PFSK-1 (cell line): ENCODE measurements around the gene INSYN1.

ENCODE experiments used
- FOXP2 ChIP-seq: optimal IDR thresholded peaks from 2 replicates; pipeline ENCODE3; 2011; ENCODE audit warnings: borderline replicate concordance, control low read depth, inconsistent platforms; ENCODE audit not compliant: insufficient read depth; ENCODE audit errors: extremely low read length, extremely low read depth
- POLR2AphosphoS5 ChIP-seq: IDR thresholded peaks from 2 replicates; pipeline ENCODE4 v1.6.1; 2012; ENCODE audit warnings: low read depth, mild to moderate bottlenecking, control low read depth, low read length, moderate library complexity
- SIN3A ChIP-seq: IDR thresholded peaks from 2 replicates; pipeline ENCODE4 v1.6.1; 2012; ENCODE audit warnings: mild to moderate bottlenecking, low read length, moderate library complexity, borderline replicate concordance; ENCODE audit not compliant: insufficient read depth
- TAF1 ChIP-seq: IDR thresholded peaks from 2 replicates; pipeline ENCODE4 v1.6.1; 2012; ENCODE audit warnings: low read length, control low read depth, borderline replicate concordance; ENCODE audit not compliant: insufficient read depth
- TF ChIP-seq, protein P1 (sequence below), 2 experiments: IDR thresholded peaks; 2 replicates each; pipeline versions ENCODE4 v1.6.1 to v1.8.0; 2011 to 2012; ENCODE audit warnings: low read depth in 2 of 2, low read length in 2 of 2, control low read depth in 1 of 2, inconsistent platforms in 1 of 2, mild to moderate bottlenecking in 1 of 2, moderate library complexity in 1 of 2; ENCODE audit not compliant: insufficient read depth in 1 of 2

DNA sequence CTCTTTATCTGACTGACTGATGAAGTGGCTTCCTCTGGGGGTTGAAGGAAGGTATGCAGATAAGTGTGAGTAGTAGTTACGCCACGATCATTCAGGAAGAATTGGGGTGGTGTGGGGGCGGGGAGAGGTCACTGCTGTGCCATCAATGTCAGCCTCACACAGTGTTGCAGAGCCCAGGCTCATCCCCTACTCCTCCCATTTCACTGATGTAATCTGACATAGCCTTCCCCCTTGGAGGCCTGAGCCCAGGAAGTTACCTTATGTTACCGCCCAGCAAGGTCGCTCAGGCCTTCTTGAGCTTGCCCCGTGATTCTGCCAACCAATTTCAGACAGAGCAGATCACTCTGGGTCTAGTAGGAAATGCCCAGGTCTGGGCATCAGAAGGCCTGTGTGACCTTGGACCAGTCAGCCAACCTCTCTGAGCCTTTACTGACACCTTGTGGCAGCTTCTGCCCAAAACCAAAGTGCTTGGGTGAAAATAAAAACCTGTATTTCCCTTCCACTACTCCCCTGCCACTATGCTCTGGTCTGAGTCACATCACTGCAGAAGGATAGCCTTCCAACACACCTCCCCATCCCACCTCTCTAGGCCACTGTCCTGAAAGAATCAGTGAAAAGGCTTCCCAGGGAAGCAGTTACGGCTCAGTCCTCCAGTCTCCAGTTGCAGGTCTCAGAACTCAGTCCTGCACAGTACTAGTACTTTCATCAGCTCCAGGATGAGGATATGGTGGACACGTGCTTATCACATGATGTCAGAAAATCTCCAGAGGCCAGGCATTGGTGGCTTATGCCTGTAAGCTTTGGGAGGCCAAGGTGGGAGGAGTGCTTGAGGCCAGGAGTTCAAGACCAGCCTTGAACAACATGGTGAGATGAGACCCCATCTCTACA, 28.1 kb upstream of the INSYN1 start:
- no peak for TF ChIP-seq POLR2AphosphoS5
- no peak for TF ChIP-seq TAF1
- TF ChIP-seq, protein P1, sequence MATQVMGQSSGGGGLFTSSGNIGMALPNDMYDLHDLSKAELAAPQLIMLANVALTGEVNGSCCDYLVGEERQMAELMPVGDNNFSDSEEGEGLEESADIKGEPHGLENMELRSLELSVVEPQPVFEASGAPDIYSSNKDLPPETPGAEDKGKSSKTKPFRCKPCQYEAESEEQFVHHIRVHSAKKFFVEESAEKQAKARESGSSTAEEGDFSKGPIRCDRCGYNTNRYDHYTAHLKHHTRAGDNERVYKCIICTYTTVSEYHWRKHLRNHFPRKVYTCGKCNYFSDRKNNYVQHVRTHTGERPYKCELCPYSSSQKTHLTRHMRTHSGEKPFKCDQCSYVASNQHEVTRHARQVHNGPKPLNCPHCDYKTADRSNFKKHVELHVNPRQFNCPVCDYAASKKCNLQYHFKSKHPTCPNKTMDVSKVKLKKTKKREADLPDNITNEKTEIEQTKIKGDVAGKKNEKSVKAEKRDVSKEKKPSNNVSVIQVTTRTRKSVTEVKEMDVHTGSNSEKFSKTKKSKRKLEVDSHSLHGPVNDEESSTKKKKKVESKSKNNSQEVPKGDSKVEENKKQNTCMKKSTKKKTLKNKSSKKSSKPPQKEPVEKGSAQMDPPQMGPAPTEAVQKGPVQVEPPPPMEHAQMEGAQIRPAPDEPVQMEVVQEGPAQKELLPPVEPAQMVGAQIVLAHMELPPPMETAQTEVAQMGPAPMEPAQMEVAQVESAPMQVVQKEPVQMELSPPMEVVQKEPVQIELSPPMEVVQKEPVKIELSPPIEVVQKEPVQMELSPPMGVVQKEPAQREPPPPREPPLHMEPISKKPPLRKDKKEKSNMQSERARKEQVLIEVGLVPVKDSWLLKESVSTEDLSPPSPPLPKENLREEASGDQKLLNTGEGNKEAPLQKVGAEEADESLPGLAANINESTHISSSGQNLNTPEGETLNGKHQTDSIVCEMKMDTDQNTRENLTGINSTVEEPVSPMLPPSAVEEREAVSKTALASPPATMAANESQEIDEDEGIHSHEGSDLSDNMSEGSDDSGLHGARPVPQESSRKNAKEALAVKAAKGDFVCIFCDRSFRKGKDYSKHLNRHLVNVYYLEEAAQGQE (IDR thresholded peaks at IDR 0.05; ENCODE audit: insufficient read depth in 1 of 2, low read depth in 2 of 2, low read length in 2 of 2): no peak
- no peak for TF ChIP-seq SIN3A
- TF ChIP-seq FOXP2: no peak
